ENCODE measurements around the gene MND1.

The MND1 gene

GRCh38 chr4:153344131-153345011 is at the start of gene MND1:
TSS of gene MND1 (plus strand) at chr4:153344688. CDS start at chr4:153344738, 50 bp downstream.
- peak; percentile 86 for DNase-seq (ENCODE audit: low read depth)

- no peak for DNase-seq (ENCODE audit: low read depth)
Observed at GRCh38 chr4:153295131-153295755, 49.2 kb upstream of the MND1 start.

GRCh38 chr4:153296040-153296823 is 48.3 kb upstream of the MND1 start:
- no peak for DNase-seq (ENCODE audit: low read depth)

GRCh38 chr4:153297116-153297515 is 47.4 kb upstream of the MND1 start:
- no peak for DNase-seq (ENCODE audit: low read depth)

DNA sequence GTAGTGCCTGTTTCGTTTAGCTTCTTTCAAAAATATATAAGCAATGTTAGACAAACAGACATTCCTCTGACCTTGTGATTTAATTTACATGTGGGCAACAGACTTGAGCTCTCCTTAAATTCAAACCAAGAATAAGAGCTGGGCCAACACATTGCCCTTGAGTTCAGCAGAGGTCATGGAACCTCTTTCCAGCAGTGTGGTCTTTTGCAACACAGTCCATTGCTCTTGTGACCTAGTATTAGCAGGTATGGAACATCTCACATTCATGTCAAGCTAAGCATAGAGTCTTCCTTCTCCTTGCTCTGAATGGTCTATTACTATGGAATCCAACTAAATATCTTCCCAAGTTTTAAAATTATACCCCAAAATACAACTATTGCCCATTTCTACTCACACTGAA is 33.7 kb upstream of the MND1 start:
- DNase-seq (ENCODE audit: low read depth) = no peak

GRCh38 chr4:153314915-153315314 is 29.6 kb upstream of the MND1 start:
- DNase-seq (ENCODE audit: low read depth) = no peak

- DNase-seq (ENCODE audit: low read depth) = no peak
Observed at GRCh38 chr4:153318696-153319320, 25.7 kb upstream of the MND1 start.

GRCh38 chr4:153322791-153323190 is 21.7 kb upstream of the MND1 start:
- no peak for DNase-seq (ENCODE audit: low read depth)

- no peak for DNase-seq (ENCODE audit: low read depth)
Observed at GRCh38 chr4:153324046-153324445, 20.4 kb upstream of the MND1 start.

- no peak for DNase-seq (ENCODE audit: low read depth)
Observed at GRCh38 chr4:153325558-153325957, 18.9 kb upstream of the MND1 start.

- no peak for DNase-seq (ENCODE audit: low read depth)
Observed at GRCh38 chr4:153326513-153326912, 18.0 kb upstream of the MND1 start.

DNA sequence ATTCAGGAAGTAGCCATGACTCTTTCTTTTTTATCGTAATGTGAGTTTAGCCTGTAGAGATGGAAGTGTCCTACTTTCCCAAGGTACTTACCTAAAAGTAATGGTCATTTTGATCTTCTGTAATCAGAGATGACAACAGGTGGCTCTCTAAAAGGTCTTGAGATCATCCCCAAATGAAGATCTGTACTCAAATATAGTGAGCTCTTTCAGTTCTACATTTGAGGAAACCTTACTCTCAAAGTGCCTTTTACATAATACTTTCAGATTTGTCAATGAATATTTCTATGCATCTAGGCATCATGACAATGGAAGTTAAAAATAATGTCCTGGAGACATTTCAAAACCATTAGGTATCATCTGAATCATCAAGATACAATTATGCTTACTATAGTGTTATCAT is 17.2 kb upstream of the MND1 start:
- DNase-seq (ENCODE audit: low read depth) = no peak

GRCh38 chr4:153332936-153333335 is 11.6 kb upstream of the MND1 start:
- no peak for DNase-seq (ENCODE audit: low read depth)

- DNase-seq (ENCODE audit: low read depth) = no peak
Observed at GRCh38 chr4:153333874-153334273, 10.6 kb upstream of the MND1 start.

DNA sequence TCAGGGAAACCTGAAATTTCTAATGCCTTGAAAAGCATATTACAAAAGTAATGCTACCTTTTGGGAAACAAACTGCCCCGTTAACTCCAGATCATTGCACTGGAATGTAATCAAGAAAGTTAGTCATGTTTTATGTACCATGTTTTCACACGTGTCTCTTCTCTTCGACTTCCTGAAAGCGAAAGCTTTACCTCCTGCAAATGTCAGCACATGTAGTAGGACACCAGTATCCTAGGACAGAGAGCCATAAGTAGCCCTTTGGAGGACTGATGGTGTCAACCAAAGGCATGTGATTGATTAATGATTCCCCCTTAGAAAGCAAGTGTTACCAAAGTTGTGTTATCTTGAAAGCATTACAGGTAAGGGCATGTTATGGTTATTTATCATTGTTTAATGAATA is 8.8 kb upstream of the MND1 start:
- DNase-seq (ENCODE audit: low read depth) = no peak

DNA sequence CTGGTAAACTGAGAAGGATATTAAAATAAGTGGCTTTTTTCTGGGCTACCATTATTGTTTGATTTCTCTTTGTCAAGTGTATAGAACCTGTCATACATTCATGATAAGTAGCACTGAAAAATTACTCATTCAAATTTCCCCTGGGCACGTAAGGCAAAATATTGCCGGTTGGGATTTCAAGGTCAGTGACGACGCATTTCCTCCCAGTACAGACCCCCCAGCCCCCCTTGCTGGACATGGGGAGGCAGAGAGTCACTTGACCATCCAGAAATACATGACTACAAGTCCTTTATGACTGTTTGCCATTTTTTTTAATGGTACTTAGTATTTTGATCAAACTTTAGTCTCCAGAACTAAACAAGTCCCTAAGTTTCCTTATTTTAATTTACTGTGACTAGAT is 6.8 kb upstream of the MND1 start:
- DNase-seq (ENCODE audit: low read depth) = no peak

- no peak for DNase-seq (ENCODE audit: low read depth)
Observed at GRCh38 chr4:153341575-153342090, 2.9 kb upstream of the MND1 start.

GRCh38 chr4:153342751-153343552 is 1.5 kb upstream of the MND1 start:
- DNase-seq (ENCODE audit: low read depth) = no peak

DNA sequence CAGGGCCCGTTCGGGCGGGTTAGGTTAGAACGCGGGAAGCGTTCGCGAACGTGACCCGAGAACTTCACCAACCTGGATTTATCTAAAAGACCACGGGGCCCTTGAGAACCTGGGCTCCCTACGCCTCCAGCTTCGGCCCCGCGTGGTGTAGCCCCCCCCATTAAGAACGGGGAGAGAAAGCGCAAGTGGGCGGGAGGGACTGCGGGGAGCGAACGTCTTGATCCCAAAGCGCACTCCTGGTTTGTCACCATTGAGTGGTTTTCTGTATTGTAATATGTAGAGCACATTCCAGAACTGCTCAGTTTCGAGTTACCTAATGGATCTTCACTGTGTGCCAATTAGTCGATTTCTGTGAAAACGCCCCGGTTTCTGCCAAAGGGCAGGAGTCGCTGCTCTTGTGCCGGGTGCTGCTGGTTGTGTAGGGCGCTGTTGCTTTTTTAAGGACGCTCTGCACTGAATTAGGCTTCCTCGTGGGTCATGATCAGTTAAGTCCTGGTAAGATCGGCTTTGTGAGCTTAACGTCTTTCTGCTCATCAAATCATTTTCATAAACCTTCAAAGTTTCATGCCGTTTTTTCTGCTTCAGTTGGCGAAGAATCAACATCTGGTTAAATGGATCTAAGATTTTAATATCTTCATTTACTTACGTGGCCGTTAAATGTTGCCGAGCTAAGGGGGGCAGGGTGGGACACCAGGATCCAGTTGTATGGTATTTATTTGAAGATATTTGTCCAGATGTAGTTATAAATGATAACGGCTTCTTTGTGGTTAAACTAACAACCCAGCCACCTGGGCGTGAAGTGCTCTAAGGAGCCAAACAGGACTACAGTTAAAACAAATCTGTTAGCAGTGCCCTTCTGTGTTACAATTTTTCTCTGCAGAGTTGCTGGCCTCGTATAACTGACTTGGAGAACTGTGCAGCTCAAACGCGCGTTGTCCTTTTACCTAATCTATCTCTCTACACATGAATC is 809 bp downstream of the MND1 start:
- DNase-seq (ENCODE audit: low read depth) = peak; percentile 15

DNA sequence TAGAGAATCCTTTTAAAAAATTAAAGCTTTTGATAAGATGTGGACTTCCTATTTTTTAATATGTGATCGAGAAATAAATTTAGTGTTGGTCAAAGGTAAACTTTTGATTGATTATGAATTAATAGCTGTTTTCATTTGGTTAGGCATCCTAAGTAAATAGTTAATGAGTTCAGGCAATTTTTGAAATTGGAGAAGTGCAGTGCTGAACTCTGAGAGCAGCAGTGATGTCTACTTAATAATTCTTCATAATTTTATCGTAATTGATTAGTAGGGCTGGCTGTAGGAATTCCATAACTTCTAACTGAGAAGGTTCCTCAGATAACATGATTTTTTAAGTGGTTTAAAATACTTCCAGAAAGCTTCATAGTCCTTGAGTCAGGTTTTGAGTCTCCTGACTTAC is 1.5 kb downstream of the MND1 start:
- DNase-seq (ENCODE audit: low read depth) = no peak
